HG03565 (cell line): ENCODE results near the gene OR56A5.
"Not testable (repeated sequence)": the region's sequence is repeated elsewhere in the genome, so short reads cannot be mapped to it uniquely, and the experiment has no call there.

Experiments used
- ATAC-seq: cut with Tn5 transposase; IDR thresholded peaks from one replicate; pipeline ENCODE4 v1.9.1; 2021; ENCODE audit warnings: mild to moderate bottlenecking, moderate library complexity; ENCODE audit not compliant: unreplicated experiment

The OR56A5 gene

GRCh38 chr11:5968394-5968793, at the start of gene OR56A5:
TSS of gene OR56A5 (minus strand) at chr11:5968494. CDS start at chr11:5968494, 0 bp downstream.
- no peak for ATAC-seq

DNA sequence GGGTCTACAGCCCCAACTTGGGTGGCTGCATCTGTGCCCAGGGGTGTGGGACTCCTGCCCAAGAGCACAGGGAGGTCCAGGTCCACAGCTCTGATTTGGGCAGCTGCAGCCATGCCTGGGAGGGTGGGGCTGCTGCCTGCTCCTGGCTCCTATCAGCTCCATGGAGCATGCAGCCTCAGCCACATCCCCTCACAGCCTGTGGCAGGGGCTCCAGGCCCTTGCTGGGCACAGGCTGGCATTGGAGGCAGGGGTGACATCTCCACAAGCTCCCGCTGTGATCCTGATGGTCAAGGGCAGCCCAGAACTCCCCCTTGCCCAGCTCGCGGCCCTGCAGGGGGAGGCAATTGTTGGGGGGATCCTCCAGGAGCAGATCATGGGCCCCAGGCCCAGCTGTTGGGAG, 44.7 kb upstream of the OR56A5 start:
- ATAC-seq: no peak

GRCh38 chr11:6012035-6012668, 43.9 kb upstream of the OR56A5 start:
- no peak for ATAC-seq

DNA sequence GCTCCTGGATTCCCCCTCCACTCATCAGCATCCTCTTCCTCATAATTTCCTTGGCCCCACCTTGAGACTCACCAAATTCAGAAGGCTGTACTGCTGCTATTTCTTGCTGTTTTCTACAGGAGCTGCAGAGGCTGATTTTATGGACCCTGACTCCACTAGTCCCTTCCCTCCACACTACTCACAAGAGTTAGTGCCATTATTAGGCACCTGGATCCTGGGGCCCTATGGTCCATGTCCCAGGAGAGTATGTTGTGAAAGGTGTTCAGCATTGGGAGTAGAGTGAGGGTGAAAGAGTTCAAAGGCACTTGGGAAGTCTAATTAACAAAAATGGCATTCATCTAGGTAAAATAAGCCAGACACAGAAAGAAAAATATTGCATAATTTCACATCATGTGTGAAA, 38.6 kb upstream of the OR56A5 start, which contains the start of gene OR56A4:
TSS of gene OR56A4 (minus strand) at position 101 of the 400 bp plus-strand sequence. CDS start 3,954 bp downstream, outside the sequence.
- ATAC-seq: no peak

DNA sequence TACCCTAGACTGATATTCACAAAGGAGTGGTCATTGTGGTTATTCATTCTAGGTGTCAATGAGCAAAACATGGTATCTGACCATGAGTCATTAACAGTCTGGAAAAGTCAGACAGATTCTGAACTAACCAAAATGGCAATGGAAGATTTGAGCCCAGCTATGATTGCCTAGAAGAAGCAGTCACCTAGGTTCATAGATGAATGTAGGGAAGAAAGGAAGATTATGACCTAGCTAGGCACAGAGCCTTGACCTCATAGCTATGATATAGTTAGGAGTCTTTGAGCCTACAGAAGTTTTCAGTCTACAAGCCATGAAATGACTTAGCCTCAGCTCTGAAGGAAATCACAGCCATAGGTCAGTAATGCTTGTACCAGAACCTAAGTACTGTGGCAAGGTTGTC, 38.1 kb upstream of the OR56A5 start:
- ATAC-seq: no peak

DNA sequence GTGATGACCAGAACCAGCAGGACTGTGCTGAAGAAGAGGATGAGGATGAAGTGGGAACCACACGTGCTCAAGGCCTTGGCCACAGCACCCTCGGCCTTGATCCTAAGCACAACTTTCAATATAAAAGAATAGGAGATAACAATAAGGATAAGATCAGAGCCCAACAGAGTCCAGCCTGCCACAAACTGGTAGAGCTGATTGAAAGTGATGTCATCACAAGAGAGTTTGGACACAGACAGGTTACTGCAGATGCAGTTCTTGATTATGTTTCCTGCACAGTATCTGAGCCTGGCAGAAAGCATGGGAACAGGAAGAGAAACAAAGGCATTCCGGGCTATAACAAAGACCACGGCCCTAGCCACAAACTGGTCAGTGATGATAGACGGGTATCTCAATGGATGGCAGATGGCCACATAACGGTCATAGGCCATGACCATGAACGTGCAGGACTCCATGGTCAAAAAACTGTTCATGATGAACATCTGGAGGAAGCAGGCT, 34.0 kb upstream of the OR56A5 start:
- no peak for ATAC-seq

DNA sequence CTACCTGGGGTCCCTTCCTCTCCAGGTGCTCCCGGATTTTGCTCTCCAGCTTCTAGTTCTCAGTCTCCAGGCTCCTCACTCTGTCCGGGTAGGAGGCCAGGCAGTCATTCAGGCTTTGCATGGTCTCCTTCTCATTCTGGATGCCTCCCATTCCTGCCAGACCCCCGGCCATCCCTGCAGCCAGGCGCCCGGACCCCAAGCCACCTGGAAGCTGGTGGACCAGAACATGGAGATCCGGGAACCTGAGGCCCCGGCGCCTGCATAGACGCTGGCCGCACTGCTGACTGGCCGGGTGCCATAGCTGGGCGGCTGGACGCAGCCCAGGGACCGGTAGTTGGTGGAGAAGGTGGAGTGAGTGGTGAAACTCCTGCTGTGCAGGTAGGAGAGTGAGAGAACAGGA, 26.5 kb upstream of the OR56A5 start:
- no peak for ATAC-seq

GRCh38 chr11:5992604-5993251, 24.4 kb upstream of the OR56A5 start:
- ATAC-seq: no peak

GRCh38 chr11:5992150-5992549, 23.9 kb upstream of the OR56A5 start:
- ATAC-seq: no peak

DNA sequence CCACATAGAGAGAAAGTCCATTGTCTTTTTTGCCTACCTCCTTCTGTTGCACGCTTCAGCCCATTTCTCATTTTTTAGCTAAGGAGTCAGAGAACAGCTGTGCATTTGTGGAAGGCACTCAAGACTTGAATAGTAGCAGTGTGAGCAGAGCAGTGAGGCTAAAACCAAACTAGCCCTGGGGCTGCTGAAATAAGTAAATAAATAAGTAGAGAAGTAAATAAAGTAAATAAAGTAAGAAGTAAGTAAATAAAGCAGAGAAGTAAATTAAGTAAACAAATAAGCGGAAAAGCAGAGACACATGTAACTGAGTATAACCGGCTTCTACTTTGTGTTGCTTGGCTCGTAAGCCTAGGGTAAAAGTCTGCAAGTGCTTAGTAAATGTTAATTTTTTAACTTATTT, 20.9 kb upstream of the OR56A5 start:
- ATAC-seq: no peak

DNA sequence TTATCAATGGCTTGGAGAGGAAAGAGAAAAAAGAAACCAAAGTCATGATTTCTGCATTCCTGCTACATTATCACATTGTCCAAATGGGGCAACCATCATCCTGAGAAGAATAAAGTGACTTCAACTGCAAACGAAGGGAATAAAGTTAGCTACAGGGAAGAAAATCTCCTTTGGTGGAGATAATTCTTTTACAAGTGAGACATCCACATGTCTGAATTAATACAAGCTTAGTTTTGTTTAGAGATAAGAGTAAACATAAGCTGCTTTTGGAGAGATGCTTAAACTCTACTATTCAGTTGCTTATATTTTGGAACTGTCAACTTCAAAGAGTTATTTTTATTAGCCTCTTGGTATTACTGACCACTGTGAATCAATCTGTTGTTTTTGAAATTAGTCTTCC, 18.6 kb upstream of the OR56A5 start, which contains the start of gene OR52L1:
TSS of gene OR52L1 (minus strand) at position 101 of the 400 bp plus-strand sequence. CDS start at position 46, 55 bp downstream.
- no peak for ATAC-seq

- ATAC-seq: no peak
These were observed 15.1 kb upstream of the OR56A5 start for GRCh38 chr11:5983443-5983842.

DNA sequence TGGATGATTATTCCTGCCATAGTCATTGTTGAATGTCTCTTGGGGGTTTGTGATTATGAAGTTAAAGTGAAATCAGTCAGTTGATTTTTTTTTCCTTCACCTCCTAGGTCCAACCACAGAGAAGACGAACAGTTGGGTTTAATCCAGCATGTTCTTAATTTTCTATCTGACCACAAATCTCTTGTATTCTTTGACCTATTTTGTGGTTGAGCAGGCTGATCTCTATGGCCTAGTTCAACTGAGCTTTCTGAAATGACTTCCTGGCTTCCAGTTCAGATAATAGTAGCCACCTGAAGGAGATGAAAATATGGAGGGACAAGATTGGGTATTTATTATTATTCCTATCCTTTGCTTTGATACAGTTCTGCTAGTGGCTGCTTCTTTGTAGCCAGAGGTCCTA, 5.2 kb upstream of the OR56A5 start:
- ATAC-seq: no peak

GRCh38 chr11:5967708-5968107, 586 bp downstream of the OR56A5 start:
- ATAC-seq: no peak

DNA sequence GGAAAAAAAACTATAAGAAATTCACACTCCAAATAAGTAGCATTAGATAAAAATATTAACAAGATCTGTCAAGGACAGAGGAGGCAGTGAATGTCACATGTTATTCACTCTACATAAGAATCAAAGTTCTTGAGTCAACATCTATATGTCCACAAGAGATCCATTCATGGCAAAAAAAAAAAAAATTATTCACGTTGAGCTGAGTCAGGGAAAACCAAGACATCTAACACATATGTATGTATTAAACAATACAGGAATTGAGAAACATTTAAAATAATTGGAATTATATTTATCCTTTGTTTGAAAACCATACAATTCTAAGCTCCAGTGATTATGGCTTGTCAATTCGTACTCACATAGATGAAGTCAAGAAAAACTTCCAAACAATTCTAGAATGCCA, 1.3 kb downstream of the OR56A5 start:
- ATAC-seq: no peak

GRCh38 chr11:5960704-5961320, 7.5 kb downstream of the OR56A5 start:
- ATAC-seq: not testable (repeated sequence)

- ATAC-seq: no peak
These were observed 12.7 kb downstream of the OR56A5 start for GRCh38 chr11:5955586-5955985.

- no peak for ATAC-seq
These were observed 26.3 kb downstream of the OR56A5 start, which contains the start of gene OR56A3 for GRCh38 chr11:5941951-5942350. TSS of gene OR56A3 (plus strand) at chr11:5942251. CDS start at chr11:5947347, 5,096 bp downstream.

GRCh38 chr11:5940748-5941147, 27.5 kb downstream of the OR56A5 start:
- no peak for ATAC-seq

DNA sequence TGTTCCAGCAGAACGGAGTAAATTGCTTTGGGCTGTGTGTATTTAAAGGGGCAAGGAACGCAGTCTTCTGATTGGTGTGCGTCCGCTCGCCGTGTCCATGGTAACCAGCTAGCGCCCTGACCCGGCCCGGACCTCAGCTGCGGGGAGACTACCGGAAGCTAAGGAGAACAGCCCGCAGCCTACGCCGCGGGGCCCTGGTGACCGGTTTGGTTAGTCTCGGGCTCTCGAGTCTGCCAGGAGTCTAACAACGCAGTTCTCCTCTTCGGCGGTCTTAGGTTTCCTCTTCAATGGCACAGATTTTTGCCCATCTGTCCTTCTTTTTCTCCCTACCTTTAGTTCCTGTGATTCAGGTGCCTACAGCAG, 29.7 kb downstream of the OR56A5 start:
- ATAC-seq: no peak

DNA sequence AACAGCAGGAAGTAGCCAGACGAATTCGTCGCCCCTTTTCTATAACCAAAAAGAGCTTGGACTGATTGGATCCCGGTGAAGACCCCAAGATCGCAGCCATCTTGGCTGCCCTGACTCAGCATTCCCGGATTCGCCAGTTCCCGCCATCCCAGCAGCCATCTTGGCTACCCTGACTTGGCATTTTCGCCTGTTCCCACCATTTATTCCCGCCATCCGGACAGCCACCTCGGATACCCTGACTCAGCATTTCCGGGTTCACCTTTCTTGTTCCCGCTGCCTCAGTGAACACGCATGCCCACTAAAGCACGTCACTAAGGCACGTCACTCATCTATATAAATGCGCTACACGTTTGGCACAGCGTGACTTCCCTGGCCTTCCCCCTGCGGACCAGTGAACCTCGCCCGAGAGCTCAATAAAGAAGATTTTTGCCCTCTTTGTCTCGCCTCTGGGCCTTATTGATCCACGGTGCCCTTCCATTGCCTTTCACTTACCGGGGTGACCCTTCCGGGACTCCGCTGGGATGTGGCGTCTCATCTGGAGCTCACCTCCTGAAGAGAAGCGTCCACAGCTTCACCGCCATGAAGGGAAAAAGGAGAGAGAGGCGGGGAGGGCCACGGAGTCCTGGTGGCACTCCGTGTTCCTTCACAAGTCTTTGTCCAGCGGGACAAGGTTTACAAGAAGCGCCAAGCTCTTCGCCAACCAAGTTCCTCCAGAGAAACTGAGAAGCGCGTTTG, 30.3 kb downstream of the OR56A5 start:
- no peak for ATAC-seq
